ENCODE results near the gene KMT2E.

The KMT2E gene

DNA sequence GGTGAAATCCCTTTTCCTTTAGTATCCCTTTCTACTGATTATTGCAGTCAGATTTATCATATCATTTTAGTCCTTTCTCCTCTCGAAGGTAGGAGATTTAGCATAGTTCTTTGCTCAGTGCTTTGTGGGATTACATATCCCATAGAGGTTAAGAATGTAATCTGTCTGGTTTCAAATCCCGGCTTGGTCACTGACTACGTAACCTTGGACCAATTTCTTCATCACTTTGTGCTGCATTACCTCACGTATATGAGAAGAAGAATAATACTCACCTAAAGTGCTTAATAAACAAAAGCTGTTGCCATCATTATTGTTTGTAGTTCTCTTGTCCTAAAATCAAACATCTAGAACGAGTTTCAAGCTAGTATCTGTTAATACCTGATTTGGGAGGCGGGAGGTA is 74.0 kb downstream of the KMT2E start:
- H3K9me3 ChIP-seq (ENCODE audit: control insufficient read depth in 5 of 5, low read length in 5 of 5), result no peaks in the 10 kb centered on the region
- H3K9ac ChIP-seq (ENCODE audit: low read length in 5 of 5), result no peak overlapping the region
- H3K36me3 ChIP-seq (ENCODE audit: control insufficient read depth in 5 of 5, insufficient read depth in 5 of 5, low read length in 5 of 5), result peaks cover 26 to 52% (median 34%) of the 10 kb centered on the region in 5 donors
- no peak overlapping the region for H3K4me3 ChIP-seq (ENCODE audit: low read depth in 1 of 5, low read length in 5 of 5)
- no peak overlapping the region for H3K27ac ChIP-seq (ENCODE audit: low read depth, low read length)
- no peaks in the 10 kb centered on the region for H3K27me3 ChIP-seq (ENCODE audit: control insufficient read depth in 5 of 5, insufficient read depth in 4 of 5, low read length in 5 of 5)
- no peaks in the 10 kb centered on the region for H3K4me1 ChIP-seq (ENCODE audit: control insufficient read depth in 5 of 5, insufficient read depth in 5 of 5, low read length in 5 of 5)

DNA sequence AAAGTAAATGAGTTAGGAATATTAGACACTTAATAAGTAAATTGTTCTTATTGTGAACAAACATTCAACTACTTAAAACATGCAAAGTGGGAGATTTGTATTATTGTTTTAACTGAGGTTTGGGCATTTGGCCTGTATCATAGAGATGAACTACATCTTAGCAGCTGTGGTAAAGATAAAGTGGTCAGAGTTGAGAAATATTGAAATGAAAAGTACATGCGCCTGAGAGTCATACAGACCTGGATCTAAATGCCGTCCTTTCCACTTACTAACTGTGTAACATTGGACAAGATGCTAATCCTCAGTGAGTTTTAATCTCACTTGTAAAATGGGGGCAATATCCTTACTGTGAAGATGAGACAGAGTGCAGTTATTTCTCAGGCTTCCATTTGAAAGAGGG is 74.5 kb downstream of the KMT2E start:
- no peak overlapping the region for H3K4me3 ChIP-seq (ENCODE audit: low read depth in 1 of 5, low read length in 5 of 5)
- peaks cover 25 to 50% (median 30%) of the 10 kb centered on the region in 5 donors for H3K36me3 ChIP-seq (ENCODE audit: control insufficient read depth in 5 of 5, insufficient read depth in 5 of 5, low read length in 5 of 5)
- H3K27ac ChIP-seq (ENCODE audit: low read depth, low read length), result no peak overlapping the region
- H3K27me3 ChIP-seq (ENCODE audit: control insufficient read depth in 5 of 5, insufficient read depth in 4 of 5, low read length in 5 of 5), result no peaks in the 10 kb centered on the region
- H3K4me1 ChIP-seq (ENCODE audit: control insufficient read depth in 5 of 5, insufficient read depth in 5 of 5, low read length in 5 of 5), result no peaks in the 10 kb centered on the region
- H3K9ac ChIP-seq (ENCODE audit: low read length in 5 of 5), result no peak overlapping the region
- H3K9me3 ChIP-seq (ENCODE audit: control insufficient read depth in 5 of 5, low read length in 5 of 5), result no peaks in the 10 kb centered on the region

DNA sequence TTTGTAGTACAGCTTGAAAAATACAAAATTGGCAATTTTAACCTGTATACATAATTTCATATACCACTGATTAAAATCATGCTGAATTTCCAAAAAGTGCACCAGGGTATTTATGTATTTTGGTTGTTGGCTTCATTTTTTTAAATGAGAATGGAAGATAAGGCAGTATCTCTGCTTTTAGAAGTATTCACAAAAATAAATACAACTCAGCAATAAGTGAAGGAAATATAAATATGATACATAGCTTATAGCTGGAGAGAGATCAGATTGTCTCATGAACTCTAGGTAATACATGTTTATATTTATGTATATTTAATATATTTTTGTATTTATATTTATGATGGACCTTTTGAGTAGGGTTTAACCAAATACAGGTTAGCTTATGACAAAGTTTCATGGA is 81.0 kb downstream of the KMT2E start:
- H3K36me3 ChIP-seq (ENCODE audit: control insufficient read depth in 5 of 5, insufficient read depth in 5 of 5, low read length in 5 of 5), result peaks cover 16 to 46% (median 20%) of the 10 kb centered on the region in 5 donors
- no peaks in the 10 kb centered on the region for H3K9me3 ChIP-seq (ENCODE audit: control insufficient read depth in 5 of 5, low read length in 5 of 5)
- H3K27ac ChIP-seq (ENCODE audit: low read depth, low read length), result no peak overlapping the region
- no peaks in the 10 kb centered on the region for H3K27me3 ChIP-seq (ENCODE audit: control insufficient read depth in 5 of 5, insufficient read depth in 4 of 5, low read length in 5 of 5)
- no peak overlapping the region for H3K4me3 ChIP-seq (ENCODE audit: low read depth in 1 of 5, low read length in 5 of 5)
- no peak overlapping the region for H3K9ac ChIP-seq (ENCODE audit: low read length in 5 of 5)
- H3K4me1 ChIP-seq (ENCODE audit: control insufficient read depth in 5 of 5, insufficient read depth in 5 of 5, low read length in 5 of 5), result no peaks in the 10 kb centered on the region

DNA sequence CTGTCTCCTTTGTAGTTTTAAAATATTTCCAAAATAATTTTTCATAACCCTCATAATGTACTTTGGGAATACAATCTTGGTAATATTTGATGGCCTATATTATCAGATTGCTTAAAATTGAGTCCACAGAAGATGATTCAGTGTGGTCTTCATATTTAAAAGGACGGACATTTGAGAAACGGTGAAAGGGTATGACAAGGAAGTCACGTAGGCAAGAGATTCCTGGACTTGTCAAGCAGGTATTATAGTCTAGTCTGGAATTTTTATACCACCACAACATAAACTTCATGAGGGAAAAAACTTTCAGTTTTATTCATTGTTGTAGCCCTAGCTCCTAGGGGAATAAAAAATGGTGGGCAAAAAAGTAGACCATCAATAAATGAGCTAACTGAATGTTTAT is 82.3 kb downstream of the KMT2E start:
- Histone ChIP-seq H3K36me3 (ENCODE audit: control insufficient read depth in 5 of 5, insufficient read depth in 5 of 5, low read length in 5 of 5) (peaks cover 17 to 46% (median 27%) of the 10 kb centered on the region in 5 donors), H3K4me1 (ENCODE audit: control insufficient read depth in 5 of 5, insufficient read depth in 5 of 5, low read length in 5 of 5) (no peaks in the 10 kb centered on the region), H3K27ac (ENCODE audit: low read depth, low read length) (no peak overlapping the region), H3K27me3 (ENCODE audit: control insufficient read depth in 5 of 5, insufficient read depth in 4 of 5, low read length in 5 of 5) (no peaks in the 10 kb centered on the region), H3K9me3 (ENCODE audit: control insufficient read depth in 5 of 5, low read length in 5 of 5) (no peaks in the 10 kb centered on the region), H3K9ac (ENCODE audit: low read length in 5 of 5) (no peak overlapping the region), H3K4me3 (ENCODE audit: low read depth in 1 of 5, low read length in 5 of 5) (no peak overlapping the region)

DNA sequence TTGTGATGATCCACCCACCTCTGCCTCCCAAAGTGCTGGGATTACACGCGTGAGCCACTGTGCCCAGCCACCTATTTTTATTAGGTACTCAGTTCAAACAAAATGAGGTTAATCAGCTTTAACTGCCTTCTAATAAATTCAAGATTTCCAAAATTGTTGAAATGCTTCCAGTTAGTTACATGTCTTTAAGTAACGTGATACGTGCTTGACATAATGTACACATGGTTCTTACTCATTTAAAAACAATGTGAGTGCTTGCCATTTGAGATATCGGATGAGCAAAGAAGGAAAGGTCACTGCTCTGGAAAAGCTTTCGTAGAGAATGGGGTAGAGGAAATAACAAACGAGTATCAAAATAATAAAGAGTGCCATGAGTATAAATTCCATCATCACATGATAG is 83.6 kb downstream of the KMT2E start:
- Histone ChIP-seq H3K27me3 (ENCODE audit: control insufficient read depth in 5 of 5, insufficient read depth in 4 of 5, low read length in 5 of 5) (no peaks in the 10 kb centered on the region), H3K4me3 (ENCODE audit: low read depth in 1 of 5, low read length in 5 of 5) (no peak overlapping the region), H3K9ac (ENCODE audit: low read length in 5 of 5) (no peak overlapping the region), H3K36me3 (ENCODE audit: control insufficient read depth in 5 of 5, insufficient read depth in 5 of 5, low read length in 5 of 5) (peaks cover 13 to 40% (median 32%) of the 10 kb centered on the region in 5 donors), H3K4me1 (ENCODE audit: control insufficient read depth in 5 of 5, insufficient read depth in 5 of 5, low read length in 5 of 5) (no peaks in the 10 kb centered on the region), H3K27ac (ENCODE audit: low read depth, low read length) (no peak overlapping the region), H3K9me3 (ENCODE audit: control insufficient read depth in 5 of 5, low read length in 5 of 5) (no peaks in the 10 kb centered on the region)

DNA sequence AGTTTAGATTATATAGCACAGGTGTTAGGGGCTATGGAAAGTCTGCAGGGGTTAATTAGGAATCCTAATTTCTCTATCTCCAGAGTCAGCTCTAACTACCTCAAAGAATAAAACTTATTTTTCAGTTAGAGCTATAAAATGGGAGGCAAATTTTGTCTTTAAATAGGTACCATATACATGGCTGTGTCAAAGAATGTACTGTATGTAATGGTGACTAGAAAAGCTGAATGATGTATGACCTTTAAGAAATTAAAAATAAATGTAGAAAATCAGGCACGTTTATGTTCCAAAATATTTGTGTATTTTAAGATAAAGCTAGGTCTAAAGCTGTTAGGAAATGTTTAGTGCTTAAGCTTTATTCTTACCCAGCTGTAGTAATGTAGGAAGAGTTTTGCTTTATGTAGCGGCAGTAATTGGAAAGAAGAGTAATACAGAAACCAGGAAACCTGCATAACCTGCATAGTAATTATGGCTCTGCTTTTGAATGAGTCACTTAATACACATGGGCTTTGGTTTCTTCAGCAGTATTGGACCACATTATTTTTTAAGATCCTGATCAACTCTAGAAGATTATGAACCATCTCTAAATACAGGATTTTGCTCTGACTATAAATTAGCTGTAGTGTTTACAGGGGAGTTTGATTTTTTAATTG is 85.0 kb downstream of the KMT2E start:
- peaks cover 11 to 42% (median 24%) of the 10 kb centered on the region in 5 donors for H3K36me3 ChIP-seq (ENCODE audit: control insufficient read depth in 5 of 5, insufficient read depth in 5 of 5, low read length in 5 of 5)
- no peak overlapping the region for H3K27ac ChIP-seq (ENCODE audit: low read depth, low read length)
- H3K4me3 ChIP-seq (ENCODE audit: low read depth in 1 of 5, low read length in 5 of 5), result no peak overlapping the region
- H3K9ac ChIP-seq (ENCODE audit: low read length in 5 of 5), result no peak overlapping the region
- H3K27me3 ChIP-seq (ENCODE audit: control insufficient read depth in 5 of 5, insufficient read depth in 4 of 5, low read length in 5 of 5), result no peaks in the 10 kb centered on the region
- H3K9me3 ChIP-seq (ENCODE audit: control insufficient read depth in 5 of 5, low read length in 5 of 5), result no peaks in the 10 kb centered on the region
- no peaks in the 10 kb centered on the region for H3K4me1 ChIP-seq (ENCODE audit: control insufficient read depth in 5 of 5, insufficient read depth in 5 of 5, low read length in 5 of 5)

DNA sequence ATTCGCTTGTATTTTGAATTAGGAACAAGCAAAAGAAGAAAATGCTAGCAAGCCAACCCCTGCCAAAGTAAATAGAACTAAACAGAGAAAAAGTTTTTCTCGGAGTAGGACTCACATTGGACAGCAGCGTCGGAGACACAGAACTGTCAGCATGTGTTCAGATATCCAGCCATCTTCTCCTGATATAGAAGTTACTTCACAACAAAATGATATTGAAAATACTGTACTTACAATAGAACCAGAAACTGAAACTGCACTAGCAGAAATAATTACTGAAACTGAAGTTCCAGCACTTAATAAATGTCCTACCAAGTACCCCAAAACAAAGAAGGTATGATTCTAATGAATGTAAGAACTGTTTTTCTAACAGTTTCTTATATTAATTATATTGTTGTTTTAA is 87.9 kb downstream of the KMT2E start:
- no peaks in the 10 kb centered on the region for H3K9me3 ChIP-seq (ENCODE audit: control insufficient read depth in 5 of 5, low read length in 5 of 5)
- H3K4me3 ChIP-seq (ENCODE audit: low read depth in 1 of 5, low read length in 5 of 5), result no peak overlapping the region
- H3K27ac ChIP-seq (ENCODE audit: low read depth, low read length), result no peak overlapping the region
- H3K9ac ChIP-seq (ENCODE audit: low read length in 5 of 5), result no peak overlapping the region
- H3K36me3 ChIP-seq (ENCODE audit: control insufficient read depth in 5 of 5, insufficient read depth in 5 of 5, low read length in 5 of 5), result peaks cover 32 to 58% (median 41%) of the 10 kb centered on the region in 5 donors
- no peaks in the 10 kb centered on the region for H3K4me1 ChIP-seq (ENCODE audit: control insufficient read depth in 5 of 5, insufficient read depth in 5 of 5, low read length in 5 of 5)
- H3K27me3 ChIP-seq (ENCODE audit: control insufficient read depth in 5 of 5, insufficient read depth in 4 of 5, low read length in 5 of 5), result no peaks in the 10 kb centered on the region

DNA sequence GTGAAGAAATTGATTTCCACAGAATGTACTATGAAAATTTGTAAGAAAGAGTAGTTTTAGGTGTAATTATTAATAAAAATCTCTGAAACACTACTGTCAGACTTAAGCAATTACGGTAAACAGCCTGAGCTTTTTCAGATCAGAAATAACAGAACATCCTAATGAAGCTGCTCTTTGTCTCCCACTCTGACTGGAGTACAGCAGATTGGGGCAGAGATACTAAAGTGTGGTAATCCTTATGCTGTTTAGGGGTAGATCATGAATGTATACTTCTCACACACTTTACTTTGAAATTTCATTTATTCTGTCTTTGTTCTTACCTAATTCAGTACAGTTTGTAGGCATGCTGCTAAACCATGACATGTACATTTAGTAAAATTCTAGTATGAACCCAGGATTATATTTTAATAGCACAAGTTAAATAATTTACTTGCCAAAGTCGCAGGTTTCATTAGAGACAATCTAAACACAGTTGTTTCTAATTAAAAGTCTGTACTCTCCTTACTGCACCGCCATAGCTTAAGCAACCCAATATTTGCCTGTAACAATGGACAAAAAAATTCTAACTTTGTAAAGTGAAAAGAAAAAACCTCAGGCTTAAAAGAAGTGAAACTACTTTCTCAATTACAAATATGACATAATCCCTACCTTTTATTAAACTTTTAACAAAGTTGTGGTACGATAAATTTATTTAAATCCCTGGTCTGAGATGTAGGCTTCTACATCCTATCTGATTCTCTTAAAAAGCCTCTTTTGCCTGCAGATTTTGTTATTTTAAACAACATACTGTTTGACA is 88.8 kb downstream of the KMT2E start:
- no peaks in the 10 kb centered on the region for H3K4me1 ChIP-seq (ENCODE audit: control insufficient read depth in 5 of 5, insufficient read depth in 5 of 5, low read length in 5 of 5)
- peaks cover 38 to 61% (median 47%) of the 10 kb centered on the region in 5 donors for H3K36me3 ChIP-seq (ENCODE audit: control insufficient read depth in 5 of 5, insufficient read depth in 5 of 5, low read length in 5 of 5)
- no peak overlapping the region for H3K4me3 ChIP-seq (ENCODE audit: low read depth in 1 of 5, low read length in 5 of 5)
- H3K9ac ChIP-seq (ENCODE audit: low read length in 5 of 5), result peak overlapping the region in 1 of 5 donors; percentile 35
- H3K9me3 ChIP-seq (ENCODE audit: control insufficient read depth in 5 of 5, low read length in 5 of 5), result no peaks in the 10 kb centered on the region
- H3K27me3 ChIP-seq (ENCODE audit: control insufficient read depth in 5 of 5, insufficient read depth in 4 of 5, low read length in 5 of 5), result no peaks in the 10 kb centered on the region
- no peak overlapping the region for H3K27ac ChIP-seq (ENCODE audit: low read depth, low read length)

DNA sequence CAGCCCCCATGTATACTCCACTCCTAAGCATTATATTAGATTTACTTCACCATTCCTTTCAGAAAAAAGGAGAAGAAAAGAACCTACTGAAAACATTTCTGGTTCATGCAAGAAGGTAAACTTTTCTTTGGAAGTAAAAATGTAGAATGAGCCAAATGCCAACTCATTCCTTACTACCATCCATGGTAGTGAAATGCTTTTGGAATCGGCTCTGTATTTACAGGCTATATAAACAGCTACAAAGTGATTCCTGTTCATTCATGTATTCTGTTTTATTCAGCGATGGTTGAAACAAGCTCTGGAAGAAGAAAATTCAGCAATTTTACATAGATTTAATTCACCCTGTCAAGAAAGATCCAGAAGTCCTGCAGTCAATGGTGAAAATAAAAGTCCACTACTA is 91.6 kb downstream of the KMT2E start:
- Histone ChIP-seq H3K27ac (ENCODE audit: low read depth, low read length) (no peak overlapping the region), H3K9ac (ENCODE audit: low read length in 5 of 5) (peak overlapping the region in 1 of 5 donors; percentile 16), H3K36me3 (ENCODE audit: control insufficient read depth in 5 of 5, insufficient read depth in 5 of 5, low read length in 5 of 5) (peaks cover 53 to 77% (median 60%) of the 10 kb centered on the region in 5 donors), H3K27me3 (ENCODE audit: control insufficient read depth in 5 of 5, insufficient read depth in 4 of 5, low read length in 5 of 5) (no peaks in the 10 kb centered on the region), H3K4me1 (ENCODE audit: control insufficient read depth in 5 of 5, insufficient read depth in 5 of 5, low read length in 5 of 5) (no peaks in the 10 kb centered on the region), H3K4me3 (ENCODE audit: low read depth in 1 of 5, low read length in 5 of 5) (no peak overlapping the region), H3K9me3 (ENCODE audit: control insufficient read depth in 5 of 5, low read length in 5 of 5) (no peaks in the 10 kb centered on the region)

DNA sequence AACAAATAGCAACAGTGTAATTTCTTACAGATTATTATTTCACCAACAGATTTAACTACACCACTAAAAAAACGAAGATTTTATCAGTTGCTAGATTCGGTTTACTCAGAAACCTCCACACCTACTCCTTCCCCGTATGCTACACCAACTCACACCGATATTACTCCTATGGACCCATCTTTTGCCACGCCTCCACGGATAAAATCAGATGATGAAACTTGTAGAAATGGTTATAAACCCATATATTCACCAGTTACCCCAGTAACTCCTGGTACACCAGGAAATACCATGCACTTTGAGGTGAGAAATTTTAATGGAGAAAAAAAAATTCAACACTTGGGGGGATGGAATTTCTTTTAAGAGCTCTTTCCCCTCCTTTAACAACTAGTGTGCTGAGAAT is 92.5 kb downstream of the KMT2E start:
- no peak overlapping the region for H3K27ac ChIP-seq (ENCODE audit: low read depth, low read length)
- no peak overlapping the region for H3K9ac ChIP-seq (ENCODE audit: low read length in 5 of 5)
- no peaks in the 10 kb centered on the region for H3K4me1 ChIP-seq (ENCODE audit: control insufficient read depth in 5 of 5, insufficient read depth in 5 of 5, low read length in 5 of 5)
- H3K9me3 ChIP-seq (ENCODE audit: control insufficient read depth in 5 of 5, low read length in 5 of 5), result no peaks in the 10 kb centered on the region
- H3K4me3 ChIP-seq (ENCODE audit: low read depth in 1 of 5, low read length in 5 of 5), result no peak overlapping the region
- no peaks in the 10 kb centered on the region for H3K27me3 ChIP-seq (ENCODE audit: control insufficient read depth in 5 of 5, insufficient read depth in 4 of 5, low read length in 5 of 5)
- peaks cover 61 to 77% (median 67%) of the 10 kb centered on the region in 5 donors for H3K36me3 ChIP-seq (ENCODE audit: control insufficient read depth in 5 of 5, insufficient read depth in 5 of 5, low read length in 5 of 5)
